Mesenteric fat pad (tissue), 1 donor: Measurements from ENCODE around the gene UBL4B. TPM values are rescaled to one million over a fixed set of nuclear protein-coding genes. Genes with fewer than 3 reads are reported as not detected.
"Not testable (repeated sequence)": the region's sequence is repeated elsewhere in the genome, so short reads cannot be mapped to it uniquely, and the experiment has no call there.

Experiments
- DNase-seq: peaks from one replicate; pipeline ENCODE4 v3.0.0-alpha.2; 2020; ENCODE audit warnings: low spot score
- long read RNA-seq: library from polyadenylated mRNA; unstranded; transcript quantifications from one replicate; pipeline ENCODE4 v2.0.0, GENCODE V29; 2020
- total RNA-seq: library from RNA; stranded (reverse); fragmentation: NEBNext Ultra II Directional; extraction: Animal tissue kit (Norgen Biotek cat#: 25700); gene quantifications from one replicate; pipeline ENCODE4 v1.2.1, GENCODE V29; 2021
- donor health status: DM: yes; HTN: yes; CAD: no.

Gene UBL4B, protein sequence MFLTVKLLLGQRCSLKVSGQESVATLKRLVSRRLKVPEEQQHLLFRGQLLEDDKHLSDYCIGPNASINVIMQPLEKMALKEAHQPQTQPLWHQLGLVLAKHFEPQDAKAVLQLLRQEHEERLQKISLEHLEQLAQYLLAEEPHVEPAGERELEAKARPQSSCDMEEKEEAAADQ
- total RNA-seq = not detected
- long read RNA-seq = 0 reads

GRCh38 chr1:110112143-110112542, at the start of gene UBL4B:
TSS of gene UBL4B (plus strand) at chr1:110112443. CDS start at chr1:110112535, 92 bp downstream.
- DNase-seq = no peak

DNA sequence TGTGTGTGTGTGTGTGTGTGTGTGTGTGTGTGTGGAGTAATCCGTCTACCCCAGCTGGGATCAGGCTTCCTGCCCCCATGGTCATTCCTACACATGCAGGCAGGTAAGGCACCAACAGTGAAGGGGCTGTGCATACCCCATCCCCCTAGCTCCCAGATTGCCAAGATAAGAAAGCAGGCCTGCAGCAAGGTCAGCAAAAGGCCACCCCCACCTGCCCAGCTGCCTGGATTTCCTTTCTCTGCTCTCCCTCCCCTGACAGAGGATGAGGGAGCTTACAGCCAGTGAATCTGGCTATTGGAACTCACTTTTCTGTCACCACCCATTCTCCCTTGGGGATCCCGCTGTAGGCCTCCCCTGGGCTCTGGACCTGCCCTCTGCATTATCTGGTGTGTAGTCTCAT, 49.6 kb upstream of the UBL4B start:
- DNase-seq = no peak

- DNase-seq = no peak
These were observed 48.5 kb upstream of the UBL4B start for GRCh38 chr1:110063781-110064180.

DNA sequence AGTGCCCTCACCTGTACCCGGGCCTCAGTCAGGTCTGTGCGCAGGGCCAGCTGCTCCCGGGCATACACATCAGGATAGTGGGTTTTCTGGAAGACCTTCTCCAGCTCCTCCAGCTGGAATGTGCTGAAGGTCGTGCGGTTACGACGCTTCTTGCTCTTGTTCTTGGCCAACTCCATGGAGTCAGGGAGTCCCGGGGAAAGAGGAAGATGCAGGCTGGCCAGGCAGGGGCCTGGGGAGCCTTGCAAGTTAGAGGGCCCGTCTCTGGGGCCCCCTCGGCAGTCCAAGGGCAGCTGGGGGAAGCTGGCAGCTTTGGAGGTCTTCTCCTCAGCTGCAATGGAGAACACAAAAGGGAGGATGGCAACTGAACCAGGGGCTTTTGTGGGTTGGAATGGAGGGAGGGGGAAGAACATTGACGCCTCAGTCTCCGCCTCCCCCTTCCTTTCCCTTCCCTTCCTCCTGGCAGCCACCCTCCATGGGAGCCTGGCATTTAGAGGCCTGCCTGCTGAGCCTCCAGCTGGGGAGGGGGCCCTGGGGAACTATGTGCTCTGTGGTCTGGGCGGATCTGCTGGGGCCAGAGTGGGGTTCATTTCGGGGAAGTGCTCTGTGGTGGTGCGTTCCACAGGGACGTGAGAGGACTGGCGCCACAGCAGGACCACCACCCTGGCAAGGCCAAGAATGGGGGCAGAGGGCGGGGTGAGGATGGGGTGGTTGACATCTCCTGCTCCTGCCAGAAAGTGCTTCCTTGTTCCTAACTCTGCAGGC, 47.5 kb upstream of the UBL4B start:
- no peak for DNase-seq

DNA sequence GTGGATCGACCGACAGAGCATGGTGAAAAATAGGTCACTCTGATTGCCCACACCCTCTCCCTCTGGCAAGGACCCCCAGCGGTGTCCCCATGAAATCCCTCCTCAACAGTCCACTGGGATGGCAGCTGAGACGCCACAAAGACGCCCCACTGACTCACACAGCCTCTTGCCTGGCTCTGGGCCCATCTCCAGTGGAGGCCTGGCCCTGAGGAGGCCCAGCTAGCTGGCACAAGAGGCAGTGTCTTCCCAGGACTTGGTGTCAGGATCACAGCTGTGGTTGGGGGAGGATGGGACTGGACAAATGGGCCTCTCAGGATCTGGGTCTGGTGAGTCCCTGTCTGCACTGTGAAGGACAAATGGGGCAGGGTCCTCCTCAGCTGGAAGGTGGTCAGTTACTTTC, 46.4 kb upstream of the UBL4B start:
- DNase-seq = no peak

- DNase-seq = no peak
These were observed 44.8 kb upstream of the UBL4B start for GRCh38 chr1:110067479-110067892.

GRCh38 chr1:110067893-110068645, 44.2 kb upstream of the UBL4B start:
- no peak for DNase-seq

- DNase-seq = no peak
These were observed 43.4 kb upstream of the UBL4B start for GRCh38 chr1:110068646-110069403.

- DNase-seq = no peak
These were observed 42.6 kb upstream of the UBL4B start for GRCh38 chr1:110069404-110070281.

DNA sequence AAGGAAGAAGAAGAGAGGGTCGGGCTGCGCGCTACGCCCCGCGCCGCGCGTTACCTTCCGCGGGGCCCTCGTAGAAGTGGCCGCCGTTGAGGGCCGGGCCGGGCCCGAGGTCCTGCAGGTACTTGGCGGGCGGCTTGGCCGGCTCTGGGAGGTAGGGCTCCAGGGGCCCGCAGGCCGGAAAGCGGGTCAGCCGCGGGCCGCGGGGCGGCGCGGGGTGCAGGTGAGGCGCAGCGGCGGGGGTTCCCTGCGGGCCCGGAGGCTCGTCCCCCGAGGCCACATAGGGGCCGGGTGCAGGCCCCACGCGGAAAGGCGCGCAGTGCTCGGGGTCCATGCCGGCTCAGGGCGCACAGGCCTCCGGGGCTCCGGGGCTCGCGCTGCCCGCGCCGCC, 42.0 kb upstream of the UBL4B start:
- DNase-seq = no peak

GRCh38 chr1:110070671-110071242, 41.5 kb upstream of the UBL4B start, which contains the start of gene ALX3:
TSS of gene ALX3 (minus strand) at chr1:110070672. CDS start at chr1:110070612, 60 bp downstream.
- DNase-seq = no peak

DNA sequence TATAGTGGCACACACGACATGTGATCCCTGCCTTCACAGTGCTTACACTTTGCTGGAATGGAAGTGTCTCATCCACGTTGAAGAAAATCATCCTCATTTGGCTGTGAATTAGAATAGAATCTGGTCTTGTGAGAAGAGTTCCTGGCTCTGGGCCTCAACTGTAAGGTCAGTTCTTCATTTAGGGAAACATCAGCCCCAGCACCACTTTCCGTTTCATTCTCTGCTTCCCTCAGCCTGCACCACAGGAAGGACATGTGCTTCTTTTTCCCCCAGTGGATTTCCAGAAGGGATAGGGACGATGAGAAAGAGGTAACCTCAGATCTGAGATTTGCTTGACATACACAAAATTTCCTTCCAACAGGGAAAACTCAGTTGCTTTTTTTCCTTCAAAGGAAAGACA, 38.1 kb upstream of the UBL4B start:
- no peak for DNase-seq

DNA sequence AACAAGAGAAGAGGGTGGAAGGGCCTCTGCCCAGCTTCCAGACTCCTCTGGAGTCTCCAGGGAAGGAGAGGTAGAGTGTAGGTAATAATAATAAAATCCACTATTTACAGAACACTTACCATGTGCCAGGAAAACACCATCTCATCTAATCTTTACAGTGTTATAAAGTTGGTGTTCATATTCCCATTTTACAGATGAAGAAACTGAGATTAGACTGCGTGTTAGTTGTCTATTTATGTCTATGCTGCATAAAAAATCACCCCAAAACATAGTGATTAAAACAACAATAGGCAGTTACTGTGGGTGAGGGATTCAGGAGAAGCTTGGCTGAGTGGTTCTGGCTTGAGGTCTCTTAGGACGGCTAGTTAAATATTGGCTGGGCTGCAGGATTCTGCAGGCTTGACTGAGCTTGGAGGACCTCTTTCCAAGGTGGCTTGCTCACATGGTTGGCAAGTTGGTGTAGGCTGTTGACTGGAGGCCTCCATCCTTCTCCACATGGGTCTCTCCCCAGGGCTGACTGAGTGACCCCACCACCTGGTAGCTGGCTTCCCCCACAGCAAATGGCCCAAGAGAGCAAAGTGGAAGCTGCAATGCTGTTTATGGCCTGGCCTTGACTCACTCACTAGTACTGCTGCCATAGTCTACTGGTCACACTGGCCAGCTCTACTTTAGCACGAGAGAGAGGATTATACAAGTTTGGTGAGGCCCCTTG, 35.3 kb upstream of the UBL4B start:
- no peak for DNase-seq

DNA sequence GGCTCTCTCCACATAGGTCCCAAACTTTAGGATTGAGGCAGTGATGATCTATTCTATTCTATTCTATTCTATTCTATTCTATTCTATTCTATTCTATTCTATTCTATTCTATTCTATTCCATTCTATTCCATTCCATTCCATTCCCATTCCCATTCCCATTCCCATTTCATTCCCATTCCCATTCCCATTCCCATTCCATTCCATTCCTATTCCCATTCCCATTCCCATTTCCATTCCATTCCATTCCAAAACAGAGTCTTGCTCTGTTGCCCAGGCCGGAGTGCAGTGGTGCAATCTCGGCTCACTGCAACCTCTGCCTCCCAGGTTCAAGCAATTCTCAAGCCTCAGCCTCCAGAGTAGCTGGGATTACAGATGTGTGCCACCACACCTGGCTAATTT, 32.2 kb upstream of the UBL4B start:
- DNase-seq = not testable (repeated sequence)

DNA sequence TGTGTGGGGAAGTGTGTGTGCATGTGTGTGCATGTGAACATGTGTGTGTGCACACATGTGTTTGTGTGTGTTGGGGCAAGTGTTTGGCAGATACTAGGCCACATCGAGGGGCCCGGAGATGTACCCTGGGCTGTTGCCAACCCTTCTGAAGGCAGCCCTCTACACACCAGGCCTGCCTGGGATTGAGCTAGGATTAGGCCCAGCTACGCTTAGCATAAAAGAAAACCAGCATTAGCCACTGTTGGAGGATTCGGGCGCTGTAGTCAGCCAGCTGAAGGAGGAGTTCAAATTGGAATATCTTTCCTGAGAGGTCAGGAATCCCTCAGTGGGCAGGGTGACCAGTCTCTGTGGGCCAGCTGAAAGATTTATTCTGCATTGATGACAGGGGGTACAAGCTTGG, 31.2 kb upstream of the UBL4B start:
- DNase-seq = no peak

DNA sequence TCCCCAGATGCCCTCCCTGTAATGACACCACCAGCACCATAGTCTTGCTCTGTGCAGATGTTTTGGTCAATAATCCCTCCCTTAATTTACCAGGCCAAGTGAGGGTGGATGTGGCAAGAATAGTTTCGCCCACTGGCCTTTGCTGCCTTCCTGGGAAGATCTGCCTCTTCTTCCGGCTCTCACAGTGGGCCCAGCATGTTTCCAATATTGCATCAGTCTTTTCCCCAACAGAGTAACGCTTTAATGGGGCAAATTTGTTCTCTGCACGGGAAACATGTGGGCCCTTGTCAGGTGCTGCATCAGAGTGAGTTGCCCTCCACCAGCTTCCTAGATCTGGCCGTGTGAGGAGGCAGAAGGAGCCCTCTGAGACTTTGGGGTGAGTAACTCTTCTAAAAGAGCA, 29.8 kb upstream of the UBL4B start:
- no peak for DNase-seq

DNA sequence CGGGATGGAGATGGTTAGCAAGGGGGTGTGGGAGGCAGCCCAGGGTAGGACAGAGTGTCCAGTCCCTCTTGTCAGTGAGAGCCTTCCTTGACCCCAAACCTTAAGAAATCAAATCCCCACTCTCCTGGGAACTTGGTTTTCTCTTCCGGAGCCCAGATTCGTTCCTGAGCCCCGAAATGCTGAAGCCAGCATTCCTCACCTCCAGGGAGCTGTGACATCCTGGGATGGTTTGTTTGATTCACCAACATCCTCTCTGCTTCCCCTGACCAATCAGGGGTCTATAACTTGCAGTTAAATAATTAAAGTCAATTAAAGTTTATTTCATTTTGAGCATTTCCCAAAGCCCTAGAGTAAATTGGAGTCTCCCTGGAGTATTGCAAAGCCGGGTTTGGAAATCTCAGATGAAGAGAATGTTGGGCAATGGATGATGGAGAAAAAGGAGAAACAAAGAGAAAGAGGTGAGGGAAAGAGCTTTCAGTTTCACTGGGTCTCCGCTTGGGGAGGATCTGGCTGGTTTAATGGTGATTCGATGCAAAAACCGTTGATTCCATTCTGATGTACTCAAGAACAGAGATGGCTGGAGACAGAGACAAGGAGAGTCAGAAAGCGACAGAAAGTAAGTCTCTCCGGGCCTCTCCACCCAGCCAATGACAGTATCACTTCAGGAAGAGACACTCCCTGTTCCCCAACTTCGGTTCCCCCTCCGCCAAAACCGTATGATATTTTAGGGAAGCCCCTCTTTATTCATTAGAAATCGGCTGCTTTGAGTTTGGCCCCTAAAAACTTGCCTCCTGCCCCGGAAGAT, 29.0 kb upstream of the UBL4B start:
- DNase-seq = no peak

DNA sequence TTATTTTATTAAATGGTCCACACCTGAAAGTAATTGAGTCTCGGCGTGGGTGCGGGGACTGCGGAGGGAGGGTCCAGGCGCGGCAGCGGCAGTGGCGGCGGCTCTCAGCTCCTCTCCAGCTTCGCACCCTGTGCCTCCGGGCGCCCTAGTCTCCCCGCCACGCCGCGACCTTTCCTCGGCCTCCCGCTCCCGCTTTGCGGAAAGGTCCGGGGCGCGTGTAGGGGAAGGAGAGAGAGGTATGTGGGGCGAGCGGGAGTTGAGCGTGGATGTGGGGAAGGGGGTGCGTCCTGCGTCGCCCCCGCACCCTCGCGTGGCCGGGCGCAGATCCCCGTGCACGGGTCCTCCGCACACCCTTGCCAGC, 28.4 kb upstream of the UBL4B start:
- no peak for DNase-seq
